Measurements from ENCODE around the gene VPS11.
"Not testable (repeated sequence)": the region's sequence is repeated elsewhere in the genome, so short reads cannot be mapped to it uniquely, and the experiment has no call there.

The VPS11 gene

DNA sequence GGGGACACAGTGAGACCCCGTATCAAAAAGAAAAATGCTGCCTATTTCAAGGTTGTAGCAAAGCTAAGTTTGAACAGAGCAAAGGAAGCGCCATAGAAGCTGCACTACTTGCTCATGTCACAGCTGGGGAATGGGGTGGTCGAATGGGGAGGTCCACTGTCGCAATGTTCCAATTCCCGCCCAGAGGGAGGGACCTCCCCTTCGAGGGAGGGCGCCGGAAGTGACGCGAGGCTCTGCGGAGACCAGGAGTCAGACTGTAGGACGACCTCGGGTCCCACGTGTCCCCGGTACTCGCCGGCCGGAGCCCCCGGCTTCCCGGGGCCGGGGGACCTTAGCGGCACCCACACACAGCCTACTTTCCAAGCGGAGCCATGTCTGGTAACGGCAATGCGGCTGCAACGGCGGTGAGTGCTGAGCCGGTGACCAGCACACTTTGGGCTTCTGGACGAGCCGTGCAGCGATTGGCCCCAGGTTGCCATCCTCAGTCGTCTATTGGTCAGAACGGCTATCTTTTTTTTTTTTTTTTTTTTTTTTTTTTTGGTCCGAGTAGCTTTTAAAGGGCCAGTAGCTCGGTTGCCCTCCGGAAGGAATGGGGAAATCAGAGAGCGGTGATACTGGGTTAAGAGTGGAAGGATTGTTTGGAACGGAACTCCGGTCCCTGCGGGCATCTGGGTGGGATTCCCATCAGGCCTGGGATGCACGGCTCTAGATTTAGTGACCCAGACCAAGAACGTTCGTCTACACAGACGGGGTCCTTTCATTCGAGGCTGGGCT is 17.2 kb downstream of the VPS11 start, which contains the start of gene HMBS:
Gene HMBS, plus strand, starts transcription at position 219 of the 774 bp plus-strand sequence. Its CDS starts 153 bp downstream, at position 372.
- DNase-seq, result peak; percentile 91

DNA sequence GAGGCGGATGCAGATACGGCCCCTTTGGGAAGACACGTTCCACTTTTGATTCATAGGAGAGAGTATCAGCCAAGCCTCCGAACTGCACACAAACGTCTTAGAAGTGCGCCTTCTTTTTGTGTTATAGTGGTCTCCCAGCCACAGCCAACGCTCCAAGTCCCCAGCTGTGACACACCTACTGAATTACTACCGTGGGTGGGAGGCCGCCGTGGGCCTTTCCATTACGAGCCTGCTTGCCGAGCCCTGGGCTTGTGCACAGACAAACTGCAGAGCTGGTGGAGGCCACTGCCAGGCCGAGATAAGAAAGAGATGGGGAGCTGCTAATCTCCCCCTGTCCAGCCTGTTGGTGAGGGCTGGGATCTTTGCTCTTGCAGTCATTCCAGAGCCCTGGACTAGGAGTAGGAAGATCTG is 17.8 kb downstream of the VPS11 start:
- DNase-seq, result no peak

DNA sequence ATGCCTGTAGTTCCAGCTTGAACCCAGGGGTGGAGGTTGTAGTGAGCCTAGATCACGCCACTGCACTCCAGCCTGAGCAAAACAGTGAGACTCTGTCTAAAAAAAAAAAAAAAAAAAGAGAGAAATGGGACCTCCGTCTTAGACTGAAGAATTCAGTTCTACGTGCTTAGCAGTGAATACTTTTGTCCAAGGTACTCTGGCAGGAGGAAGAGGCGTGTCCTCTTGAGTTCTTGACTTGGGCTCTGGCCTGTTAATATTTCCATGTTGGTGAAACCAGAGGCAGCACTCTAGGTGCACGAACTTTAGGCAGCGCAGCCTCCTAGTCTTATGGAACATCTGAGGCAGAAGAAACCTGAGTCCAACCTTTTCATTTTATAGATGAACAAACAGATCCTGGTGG is 19.5 kb downstream of the VPS11 start:
- DNase-seq, result no peak

DNA sequence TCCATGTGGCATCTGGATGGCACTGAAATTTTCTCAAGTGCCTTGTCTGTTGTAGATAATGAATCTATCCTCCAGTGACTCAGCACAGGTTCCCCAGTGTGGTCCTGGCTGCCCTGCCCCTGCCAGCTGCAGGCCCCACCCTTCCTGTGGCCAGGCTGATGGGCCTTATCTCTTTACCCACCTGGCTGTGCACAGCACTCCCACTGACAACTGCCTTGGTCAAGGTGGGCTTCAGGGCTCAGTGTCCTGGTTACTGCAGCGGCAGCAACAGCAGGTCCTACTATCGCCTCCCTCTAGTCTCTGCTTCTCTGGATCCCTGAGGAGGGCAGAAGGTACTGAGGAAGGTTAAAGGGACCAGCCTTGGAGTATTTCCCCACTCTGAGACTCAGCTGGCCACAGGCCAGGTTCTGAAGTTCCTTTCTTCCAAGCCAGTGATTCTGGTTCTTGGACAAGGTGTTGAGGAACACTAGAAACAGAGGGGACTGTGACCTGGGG is 20.2 kb downstream of the VPS11 start:
- no peak for DNase-seq

DNA sequence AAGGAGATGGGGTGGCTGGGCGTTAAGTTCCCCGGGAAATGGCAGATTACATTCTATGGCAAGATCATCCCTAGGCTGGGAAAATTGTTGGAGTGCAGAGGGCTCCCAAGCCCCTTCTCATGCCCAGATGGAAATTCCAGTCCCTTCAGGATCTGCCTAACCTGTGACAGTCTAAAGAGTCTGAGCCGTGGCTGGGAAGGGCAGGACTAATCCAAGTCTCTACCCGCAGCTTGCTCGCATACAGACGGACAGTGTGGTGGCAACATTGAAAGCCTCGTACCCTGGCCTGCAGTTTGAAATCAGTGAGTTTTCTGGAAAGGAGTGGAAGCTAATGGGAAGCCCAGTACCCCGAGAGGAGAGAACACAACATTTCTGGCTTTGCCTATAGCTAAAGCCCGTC is 20.8 kb downstream of the VPS11 start:
- no peak for DNase-seq

DNA sequence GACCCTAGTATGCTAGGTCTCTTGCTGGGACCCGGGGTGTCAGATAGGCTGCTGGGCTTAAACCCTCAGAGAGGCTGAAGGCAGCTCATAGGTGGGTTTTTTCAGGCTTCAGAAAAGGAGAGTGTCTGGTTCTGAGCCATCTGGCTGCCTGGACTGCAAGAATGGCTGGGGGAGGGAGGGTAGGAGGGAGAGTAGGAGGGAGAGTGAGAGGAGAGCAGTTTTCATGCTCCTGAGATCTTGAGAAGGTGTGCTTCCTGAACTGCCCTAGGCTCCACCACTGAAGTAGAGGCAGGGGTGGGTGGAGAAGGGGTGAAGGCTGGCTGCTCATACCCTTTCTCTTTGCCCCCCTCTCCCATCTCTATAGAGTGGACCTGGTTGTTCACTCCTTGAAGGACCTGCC is 21.7 kb downstream of the VPS11 start:
- no peak for DNase-seq

DNA sequence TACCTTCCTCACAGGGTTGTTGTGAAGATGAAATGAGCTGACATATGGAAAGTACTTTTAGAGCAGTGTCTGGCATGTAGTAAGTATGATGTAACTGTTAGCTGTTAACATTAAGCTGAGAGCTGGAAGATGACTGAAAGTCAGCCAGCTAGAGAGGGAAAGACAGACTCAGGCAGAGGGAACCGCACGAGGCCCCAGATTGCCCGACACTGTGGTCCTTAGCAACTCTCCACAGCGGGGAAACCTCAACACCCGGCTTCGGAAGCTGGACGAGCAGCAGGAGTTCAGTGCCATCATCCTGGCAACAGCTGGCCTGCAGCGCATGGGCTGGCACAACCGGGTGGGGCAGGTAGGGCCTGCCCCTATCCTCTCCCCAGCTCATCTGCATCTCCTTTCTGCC is 23.6 kb downstream of the VPS11 start:
- DNase-seq, result no peak

DNA sequence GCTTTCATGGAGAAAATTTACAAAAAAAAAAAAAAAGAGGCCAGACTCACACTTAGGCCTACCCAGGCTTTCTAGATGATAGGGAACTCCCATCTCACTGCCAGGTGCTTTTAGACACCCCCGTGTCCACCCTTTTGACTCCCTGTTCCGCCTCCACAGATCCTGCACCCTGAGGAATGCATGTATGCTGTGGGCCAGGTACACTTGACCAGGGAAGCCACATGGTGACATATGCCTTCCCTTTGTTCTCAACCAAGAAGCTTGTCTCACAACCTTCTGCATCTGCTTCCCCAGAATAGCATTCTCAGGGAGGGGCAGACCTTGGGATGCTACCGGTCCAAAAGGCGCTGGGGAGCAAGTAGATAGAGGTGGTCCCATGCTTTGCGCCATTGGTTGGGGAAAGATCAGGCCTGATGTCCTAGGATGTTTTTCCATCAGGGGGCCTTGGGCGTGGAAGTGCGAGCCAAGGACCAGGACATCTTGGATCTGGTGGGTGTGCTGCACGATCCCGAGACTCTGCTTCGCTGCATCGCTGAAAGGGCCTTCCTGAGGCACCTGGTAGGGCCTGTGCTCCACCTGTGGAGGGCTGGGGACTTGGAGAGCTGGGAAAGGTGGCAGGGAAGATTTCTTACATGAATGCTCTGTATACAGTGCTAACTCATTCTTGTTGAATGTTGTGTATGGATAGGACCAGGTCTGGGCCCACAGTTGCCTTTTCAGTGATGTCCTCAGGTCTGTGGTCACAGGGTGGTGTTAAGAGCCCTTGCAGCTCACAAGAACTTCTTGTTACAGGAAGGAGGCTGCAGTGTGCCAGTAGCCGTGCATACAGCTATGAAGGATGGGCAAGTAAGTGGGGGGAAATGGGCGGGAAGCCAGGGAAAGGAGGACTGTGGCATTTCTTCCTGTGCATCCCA is 24.6 kb downstream of the VPS11 start:
- DNase-seq, result no peak

DNA sequence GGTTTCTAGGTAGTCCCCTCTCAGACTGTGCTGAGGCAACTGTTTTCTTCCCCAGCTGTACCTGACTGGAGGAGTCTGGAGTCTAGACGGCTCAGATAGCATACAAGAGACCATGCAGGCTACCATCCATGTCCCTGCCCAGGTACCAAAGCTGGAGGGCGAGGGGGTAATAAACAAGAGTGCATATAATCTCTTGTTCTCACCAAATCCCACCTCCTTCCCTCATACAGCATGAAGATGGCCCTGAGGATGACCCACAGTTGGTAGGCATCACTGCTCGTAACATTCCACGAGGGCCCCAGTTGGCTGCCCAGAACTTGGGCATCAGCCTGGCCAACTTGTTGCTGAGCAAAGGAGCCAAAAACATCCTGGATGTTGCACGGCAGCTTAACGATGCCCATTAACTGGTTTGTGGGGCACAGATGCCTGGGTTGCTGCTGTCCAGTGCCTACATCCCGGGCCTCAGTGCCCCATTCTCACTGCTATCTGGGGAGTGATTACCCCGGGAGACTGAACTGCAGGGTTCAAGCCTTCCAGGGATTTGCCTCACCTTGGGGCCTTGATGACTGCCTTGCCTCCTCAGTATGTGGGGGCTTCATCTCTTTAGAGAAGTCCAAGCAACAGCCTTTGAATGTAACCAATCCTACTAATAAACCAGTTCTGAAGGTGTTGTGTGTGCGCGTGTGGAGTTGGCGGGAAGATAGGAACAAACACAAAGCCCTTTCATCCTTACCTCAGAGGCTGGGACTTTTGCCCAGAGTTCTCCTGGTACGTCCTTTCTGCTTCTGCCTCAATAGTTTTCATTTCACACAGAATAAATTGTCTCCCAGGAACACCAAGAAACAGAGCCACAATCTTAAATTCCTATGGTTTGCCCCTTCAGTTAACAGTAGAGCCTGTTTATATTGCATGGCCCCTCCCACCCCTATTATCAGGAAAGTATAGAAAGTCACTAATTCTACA is 25.5 kb downstream of the VPS11 start:
- DNase-seq, result no peak

DNA sequence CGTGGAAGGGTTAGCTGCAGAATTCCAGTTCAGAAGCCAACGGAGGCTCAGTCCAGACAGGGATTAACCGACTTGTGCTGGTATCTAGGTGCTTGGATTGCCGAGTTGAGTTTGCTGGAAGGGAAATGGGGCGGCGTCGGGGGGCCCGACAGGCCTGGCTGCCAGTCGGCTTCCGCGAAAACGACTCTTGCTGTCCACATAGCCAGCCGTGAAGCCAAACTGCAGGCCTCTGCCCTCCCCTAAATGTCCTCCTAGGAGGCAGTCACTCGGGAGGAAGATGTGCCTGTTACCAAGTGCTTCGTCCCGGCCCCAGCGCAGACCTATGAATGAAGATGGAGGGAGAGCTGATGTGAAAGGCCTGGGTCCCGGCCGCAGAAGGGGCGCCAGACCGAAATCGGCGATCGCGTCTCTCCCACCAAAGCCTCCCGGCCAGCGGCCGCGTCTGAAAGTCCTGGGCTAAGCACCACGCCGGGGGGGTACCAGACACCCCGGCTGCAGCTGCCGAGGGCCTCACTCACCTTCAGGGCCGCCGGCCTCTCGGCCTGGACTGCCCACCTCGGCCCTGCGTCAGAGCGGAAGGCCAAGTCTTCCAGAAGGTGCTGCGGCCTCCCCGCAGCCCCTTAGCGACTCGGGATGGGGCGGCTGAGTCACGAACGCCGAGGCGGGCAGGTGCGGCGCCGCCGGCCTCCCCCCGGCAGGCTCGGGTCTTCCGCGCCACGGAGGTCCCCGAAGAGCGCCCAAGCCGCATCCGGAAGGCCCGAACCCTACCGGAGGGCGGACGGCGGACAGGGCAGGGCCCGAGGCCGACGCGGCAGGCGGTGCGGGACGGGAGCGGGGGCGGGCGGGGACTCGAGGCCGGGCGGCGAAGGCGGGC is 26.6 kb downstream of the VPS11 start:
- DNase-seq, result peak; percentile 31

DNA sequence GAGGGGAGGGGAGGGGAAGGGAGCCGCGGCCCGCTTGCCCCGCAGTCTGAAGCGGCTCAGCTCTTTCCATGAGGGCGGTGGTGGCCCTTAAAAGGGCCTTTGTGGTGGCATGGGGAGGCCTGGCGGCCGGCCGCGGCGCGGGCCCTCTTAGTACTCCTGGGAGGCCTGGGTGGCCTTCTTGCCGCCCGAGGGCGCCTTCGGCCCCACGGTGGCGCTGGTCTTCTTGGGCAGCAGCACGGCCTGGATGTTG is 27.1 kb downstream of the VPS11 start:
- DNase-seq, result peak; percentile 64

DNA sequence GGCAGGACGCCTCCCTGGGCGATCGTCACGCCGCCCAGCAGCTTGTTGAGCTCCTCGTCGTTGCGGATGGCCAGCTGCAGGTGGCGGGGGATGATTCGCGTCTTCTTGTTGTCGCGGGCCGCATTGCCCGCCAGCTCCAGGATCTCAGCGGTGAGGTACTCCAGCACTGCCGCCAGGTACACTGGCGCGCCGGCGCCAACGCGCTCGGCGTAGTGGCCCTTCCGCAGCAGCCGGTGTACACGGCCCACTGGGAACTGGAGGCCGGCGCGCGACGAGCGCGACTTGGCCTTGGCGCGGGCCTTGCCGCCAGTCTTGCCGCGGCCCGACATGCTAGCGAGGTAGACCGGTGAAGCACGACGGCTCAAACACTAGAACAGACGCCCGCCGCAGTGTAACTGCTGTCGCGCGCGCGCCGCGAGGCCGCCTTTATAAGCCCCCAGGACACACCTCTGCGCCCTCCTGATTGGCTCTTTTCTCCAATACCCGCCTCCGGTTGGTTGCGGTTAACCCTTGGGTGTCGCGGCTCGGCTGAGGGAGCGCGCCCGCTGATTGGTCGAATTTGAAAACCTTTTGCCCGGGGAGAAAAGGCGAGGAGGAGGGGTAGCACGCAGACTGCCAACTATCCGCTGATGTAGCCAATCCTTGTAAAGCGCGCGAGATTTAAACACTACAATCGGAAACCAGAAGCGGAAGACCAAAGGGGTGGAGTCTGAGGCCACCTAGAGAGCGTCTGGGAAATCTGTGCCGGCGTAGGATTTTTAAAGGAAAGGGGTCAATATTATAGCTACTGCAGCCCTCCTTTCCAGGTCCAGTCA is 27.7 kb downstream of the VPS11 start:
- peak; percentile 100 for DNase-seq

DNA sequence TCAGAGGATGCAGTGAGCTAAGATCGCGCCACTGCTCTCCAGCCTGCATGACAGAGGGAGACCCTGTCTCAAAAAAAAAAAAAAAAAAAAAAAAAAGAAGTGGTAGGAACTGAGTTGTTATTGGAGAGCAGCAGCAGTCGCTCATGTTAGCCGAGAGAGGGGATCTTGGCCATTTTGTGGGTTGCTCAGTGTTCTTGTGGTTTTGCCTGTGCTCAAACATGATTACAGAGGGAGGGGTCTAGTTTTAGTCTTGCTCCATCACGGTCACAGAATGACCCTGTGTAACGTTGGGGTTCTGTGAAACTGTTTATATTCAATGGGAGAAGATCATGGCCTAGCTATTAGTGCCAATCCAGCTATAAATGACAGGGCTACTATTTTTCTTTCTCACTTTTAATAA is 32.1 kb downstream of the VPS11 start:
- no peak for DNase-seq

DNA sequence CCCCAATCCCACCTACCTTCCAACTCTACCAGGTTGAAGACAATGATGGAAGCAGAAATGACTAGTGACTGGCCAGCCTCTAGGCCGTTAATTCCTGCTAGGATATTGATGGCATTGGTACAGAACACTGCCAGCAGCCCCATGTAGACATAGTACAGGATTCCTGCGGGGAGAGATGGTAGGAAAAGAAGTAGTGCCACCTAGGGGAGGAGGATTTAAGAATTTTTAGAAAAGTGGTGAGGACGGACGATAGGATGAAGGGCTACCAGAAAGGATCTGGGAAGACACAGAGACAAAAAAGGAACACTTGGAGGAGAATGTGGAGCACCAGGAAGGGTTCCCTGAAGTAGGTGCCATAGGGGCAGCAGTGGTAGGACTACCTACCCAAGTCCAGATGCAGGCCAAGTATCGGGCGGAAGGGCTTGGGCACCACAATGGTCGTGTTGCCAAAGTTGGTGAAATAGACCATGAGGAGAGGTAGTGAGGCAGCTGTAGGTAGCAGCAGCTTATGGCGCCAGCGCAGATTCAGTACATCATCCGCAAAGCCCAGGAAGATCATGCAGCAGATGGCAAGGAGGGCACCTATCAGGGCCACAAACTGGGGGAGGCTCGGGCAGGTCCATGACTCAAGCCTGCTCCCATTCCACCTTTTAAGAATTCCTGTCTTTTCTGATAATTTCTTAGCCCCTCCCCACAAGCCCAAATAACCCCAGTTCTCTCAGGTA is 32.8 kb downstream of the VPS11 start:
- no peak for DNase-seq

DNA sequence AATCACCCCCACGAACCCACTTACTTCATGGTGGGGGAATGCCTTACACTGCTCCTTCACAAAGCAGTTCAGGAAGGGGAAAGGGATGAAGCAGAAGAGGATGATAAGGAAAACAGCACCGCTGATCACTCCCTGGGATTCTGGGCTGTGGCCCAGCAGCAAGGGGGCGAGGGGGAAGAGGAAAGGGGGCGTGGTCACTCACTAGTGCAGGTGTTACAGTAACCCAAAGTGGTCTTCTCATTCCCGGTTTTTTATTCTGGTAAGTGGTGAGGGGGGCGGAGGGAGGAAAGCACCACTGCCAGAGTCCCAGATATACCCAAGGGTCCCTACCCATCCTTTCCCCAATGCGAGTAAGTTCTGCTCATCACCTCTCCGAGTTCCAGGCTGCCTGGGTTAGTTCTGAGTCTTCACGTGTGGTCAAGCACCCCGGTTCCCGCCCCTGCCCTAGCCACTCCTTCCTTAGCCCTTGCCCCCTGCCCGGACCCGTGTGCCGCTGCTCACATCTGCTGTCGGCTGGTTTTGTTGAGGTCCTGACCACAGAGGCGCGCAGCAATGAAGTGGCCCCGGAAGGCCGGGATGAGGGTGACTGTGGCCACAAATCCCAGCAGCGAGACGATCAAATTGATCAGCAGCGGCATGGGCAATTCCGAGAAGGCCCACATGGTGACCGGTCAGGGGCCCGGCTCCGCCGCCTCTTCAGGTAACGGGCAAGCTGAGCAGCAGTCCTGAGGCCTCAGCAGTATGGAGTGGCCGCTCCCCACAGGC is 33.6 kb downstream of the VPS11 start:
- DNase-seq, result no peak

DNA sequence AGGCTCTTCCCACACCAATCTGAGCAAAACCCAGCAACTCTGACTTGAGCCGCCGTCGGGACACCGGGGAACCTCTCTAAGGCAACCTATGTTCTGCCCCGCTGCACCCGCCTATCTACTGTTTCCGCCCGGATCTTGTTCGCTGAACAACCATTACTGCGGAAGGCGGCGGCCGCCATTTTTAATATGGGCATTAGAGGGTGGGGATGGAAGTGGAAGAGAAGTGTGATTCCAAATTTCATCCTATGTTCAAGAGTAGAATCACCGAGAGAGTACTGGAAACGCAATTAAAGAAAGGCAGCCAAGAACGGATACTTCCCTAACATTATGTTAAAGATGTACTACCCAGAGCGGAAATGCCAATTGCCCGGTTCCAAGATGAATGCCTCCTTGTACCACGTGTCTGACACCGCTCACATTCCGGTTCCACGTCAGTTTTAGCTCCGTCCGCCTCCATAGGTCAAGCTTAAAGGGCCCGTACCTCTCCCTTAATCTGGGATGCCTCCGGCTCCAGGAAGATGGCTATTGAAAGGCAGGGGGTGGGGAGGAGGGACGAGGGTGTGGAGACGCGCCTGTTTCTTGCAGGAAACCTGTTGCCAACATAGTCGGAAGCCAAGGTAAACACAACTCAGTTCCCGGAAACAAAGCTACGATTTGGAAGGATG is 34.3 kb downstream of the VPS11 start, which contains the start of gene DPAGT1:
Gene DPAGT1, minus strand, starts transcription at position 95 of the 665 bp plus-strand sequence. CDS start 198 bp downstream, outside the sequence.
- peak; percentile 89 for DNase-seq

DNA sequence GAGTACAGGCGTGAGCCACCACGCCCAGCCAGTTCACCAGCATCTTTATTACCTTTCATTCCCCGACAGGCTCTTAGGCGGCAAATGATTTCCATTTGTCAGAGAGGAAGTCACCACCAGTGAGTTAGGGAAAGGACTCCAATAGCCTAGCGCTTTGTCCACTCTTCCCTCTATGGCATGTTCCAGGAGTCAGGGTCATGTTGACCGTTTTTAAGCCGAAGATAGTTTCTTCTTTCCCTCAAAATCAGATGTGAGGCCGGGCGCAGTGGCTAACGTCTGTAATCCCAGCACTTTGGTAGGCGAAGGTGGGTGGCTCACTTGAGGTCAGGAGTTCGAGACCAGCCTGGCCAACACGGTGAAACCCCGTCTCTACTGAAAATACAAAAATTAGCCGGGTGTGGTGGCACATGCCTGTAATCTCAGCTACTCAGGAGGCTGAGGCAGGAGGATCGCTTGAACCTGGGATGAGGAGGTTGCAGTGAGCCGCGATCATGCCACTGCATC is 35.6 kb downstream of the VPS11 start:
- not testable (repeated sequence) for DNase-seq

DNA sequence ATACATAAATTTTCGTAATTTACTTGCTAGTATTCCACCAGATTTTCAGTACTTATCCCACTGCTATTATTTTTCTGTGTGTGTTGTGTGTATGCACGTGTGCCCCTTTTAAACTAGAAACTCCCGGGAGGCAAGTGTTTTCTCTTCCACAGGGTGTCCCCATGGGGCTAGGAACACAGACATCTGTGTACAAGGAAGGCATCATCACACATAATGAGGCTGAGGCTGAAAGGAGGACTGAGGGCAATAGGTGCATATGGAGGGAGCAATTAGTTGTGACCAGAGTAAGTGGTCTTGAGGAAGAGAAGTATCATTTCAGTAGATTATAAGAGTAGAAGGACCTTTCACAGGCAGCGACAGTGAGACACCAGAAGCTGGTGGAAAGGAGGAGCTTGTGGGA is 36.2 kb downstream of the VPS11 start:
- no peak for DNase-seq

Measured in CD4-positive, alpha-beta T cell treated with Interleukin-4 for 4 hours (primary cell).